ENCODE measurements around the gene ZAR1L. TPM values are rescaled to one million over a fixed set of nuclear protein-coding genes. Genes with fewer than 3 reads are reported as not detected.

Gene ZAR1L
- total and polyA plus RNA-seq, 9 of the 15 experiments (the other 6 are each of a cell fraction or from before 2014, with no cell fraction given), result not detected

DNA sequence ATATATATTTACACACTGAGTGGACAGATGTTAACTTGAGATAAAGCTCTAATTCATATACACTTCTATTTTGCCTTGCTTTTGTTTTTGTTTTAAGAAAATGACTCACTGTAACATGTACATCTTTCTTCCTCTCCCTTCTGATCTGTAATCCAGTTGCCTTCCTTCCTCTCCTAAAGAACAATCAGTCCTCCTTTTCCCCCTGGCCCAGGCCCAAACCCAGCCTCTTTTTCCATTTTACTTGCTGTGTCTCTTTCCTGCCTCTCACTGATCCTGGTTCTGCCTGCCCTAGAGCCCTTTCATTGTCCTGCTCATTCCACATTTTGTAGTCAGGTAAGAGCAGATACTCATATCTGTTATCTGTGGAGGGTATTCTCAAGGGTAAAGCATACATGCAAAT is 50.8 kb downstream of the ZAR1L start (continued):
- TF ChIP-seq, protein P1, sequence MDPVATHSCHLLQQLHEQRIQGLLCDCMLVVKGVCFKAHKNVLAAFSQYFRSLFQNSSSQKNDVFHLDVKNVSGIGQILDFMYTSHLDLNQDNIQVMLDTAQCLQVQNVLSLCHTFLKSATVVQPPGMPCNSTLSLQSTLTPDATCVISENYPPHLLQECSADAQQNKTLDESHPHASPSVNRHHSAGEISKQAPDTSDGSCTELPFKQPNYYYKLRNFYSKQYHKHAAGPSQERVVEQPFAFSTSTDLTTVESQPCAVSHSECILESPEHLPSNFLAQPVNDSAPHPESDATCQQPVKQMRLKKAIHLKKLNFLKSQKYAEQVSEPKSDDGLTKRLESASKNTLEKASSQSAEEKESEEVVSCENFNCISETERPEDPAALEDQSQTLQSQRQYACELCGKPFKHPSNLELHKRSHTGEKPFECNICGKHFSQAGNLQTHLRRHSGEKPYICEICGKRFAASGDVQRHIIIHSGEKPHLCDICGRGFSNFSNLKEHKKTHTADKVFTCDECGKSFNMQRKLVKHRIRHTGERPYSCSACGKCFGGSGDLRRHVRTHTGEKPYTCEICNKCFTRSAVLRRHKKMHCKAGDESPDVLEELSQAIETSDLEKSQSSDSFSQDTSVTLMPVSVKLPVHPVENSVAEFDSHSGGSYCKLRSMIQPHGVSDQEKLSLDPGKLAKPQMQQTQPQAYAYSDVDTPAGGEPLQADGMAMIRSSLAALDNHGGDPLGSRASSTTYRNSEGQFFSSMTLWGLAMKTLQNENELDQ (CRISPR knock-in tag; IDR thresholded peaks at IDR 0.05; ENCODE audit: borderline replicate concordance), result no peak
- no peak for TF ChIP-seq KDM5B (IDR thresholded peaks at IDR 0.05; ENCODE audit: insufficient replicate concordance, low read depth, low read length)
- no peak for TF ChIP-seq ZNF24 (IDR thresholded peaks at IDR 0.05)
- TF ChIP-seq HDAC2 (IDR thresholded peaks at IDR 0.05), result no peak

DNA sequence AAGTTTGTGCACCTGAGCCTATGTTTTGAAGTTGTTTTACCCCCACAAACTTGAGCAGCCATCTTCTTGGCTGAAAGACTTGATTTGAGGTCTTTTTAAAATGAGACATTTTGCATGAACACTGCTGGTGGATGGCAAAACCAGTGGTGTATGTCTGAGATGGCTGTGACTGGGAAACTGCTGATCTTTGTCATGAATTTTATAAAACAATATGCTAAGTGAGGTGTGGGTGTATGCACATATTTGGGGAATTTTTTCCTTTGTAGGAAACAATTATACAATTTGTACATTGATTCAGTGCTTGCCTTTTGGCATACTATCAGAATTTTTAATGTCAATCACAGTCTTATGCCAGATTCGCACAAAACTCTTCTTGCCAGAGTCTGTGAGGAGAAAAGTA is 52.5 kb downstream of the ZAR1L start:
- Histone ChIP-seq H4K20me1 (replicated peaks; ENCODE audit: control insufficient read depth, insufficient read depth, low read length) (no peaks in the 10 kb centered on the region), H2AFZ (ENCODE audit: low read depth, low read length) (no peak overlapping the region), H3K9me1 (ENCODE audit: control insufficient read depth, insufficient read depth, low read length) (no peaks in the 10 kb centered on the region), H3K27ac (ENCODE audit: extremely low read depth, low read depth, low read length) (no peak overlapping the region), H3K36me3 (ENCODE audit: control insufficient read depth, insufficient read depth, low read length) (no peaks in the 10 kb centered on the region), H3K4me1 (replicated peaks in 1 of 2; ENCODE audit: control insufficient read depth in 2 of 2, insufficient read depth in 2 of 2, low read length in 2 of 2) (peaks cover 0 to 4% of the 10 kb centered on the region in 2 experiments; a peak in 4 of 5 replicates), H3K9me3 (replicated peaks; ENCODE audit: control insufficient read depth, insufficient read depth, low read depth, low read length) (no peaks in the 10 kb centered on the region), H3K27me3 (ENCODE audit: control insufficient read depth in 2 of 2, insufficient read depth in 2 of 2, low read length in 2 of 2) (no peaks in the 10 kb centered on the region; a peak in 1 of 5 replicates), H3K9ac (ENCODE audit: insufficient read depth in 1 of 2, low read depth in 2 of 2, low read length in 2 of 2) (no peak overlapping the region), H3K79me2 (ENCODE audit: control insufficient read depth, insufficient read depth, low read length) (no peaks in the 10 kb centered on the region), H3K4me3 (no peak overlapping the region), H3K4me2 (ENCODE audit: insufficient read depth, low read length) (no peak overlapping the region)
- BruUV-seq (replicated peaks), result no TSS peak
- intact Hi-C loops (cut with micrococcal nuclease) (no loop called here), in situ Hi-C loops (cut with MboI) (no loop called here)
- ATAC-seq (no peak), DNase-seq (ENCODE audit: extremely low read depth in 1 of 4, low spot score in 3 of 4) (no peak), FAIRE-seq (no peak)
- ChIA-PET POLR2A (no interaction called here), CTCF (ENCODE audit: low intra/inter-chr PET ratio) (no interaction called here)
- WGBS (ENCODE audit: insufficient coverage, low coverage, missing lambda C conversion rate), result 44% methylated on average over 1 of the region's 1 CpG
- TF ChIP-seq NFE2 (IDR thresholded peaks at IDR 0.05; ENCODE audit: low read depth) (no peak), EZH2 (IDR thresholded peaks at IDR 0.05; ENCODE audit: borderline replicate concordance, low read depth, low read length) (no peak), ZNF3 (CRISPR knock-in tag; IDR thresholded peaks at IDR 0.05) (no peak), ZKSCAN8 (CRISPR knock-in tag; IDR thresholded peaks at IDR 0.05) (no peak), SAFB (IDR thresholded peaks at IDR 0.05; ENCODE audit: borderline replicate concordance, low read depth, low read length) (no peak), NR2C2 (CRISPR knock-in tag; IDR thresholded peaks at IDR 0.05) (no peak), NR2C2 (tag; IDR thresholded peaks at IDR 0.05) (no peak), SRF (CRISPR knock-in tag; IDR thresholded peaks at IDR 0.05) (no peak), RB1 (IDR thresholded peaks at IDR 0.05; ENCODE audit: low read depth) (no peak), SMAD1 (IDR thresholded peaks at IDR 0.05; ENCODE audit: low read depth, low read length, partially characterized antibody) (no peak), ZFP30 (CRISPR knock-in tag; IDR thresholded peaks at IDR 0.05; ENCODE audit: borderline replicate concordance) (no peak), ZNF324 (CRISPR knock-in tag; IDR thresholded peaks at IDR 0.05) (no peak)
- TF ChIP-seq, protein P2, sequence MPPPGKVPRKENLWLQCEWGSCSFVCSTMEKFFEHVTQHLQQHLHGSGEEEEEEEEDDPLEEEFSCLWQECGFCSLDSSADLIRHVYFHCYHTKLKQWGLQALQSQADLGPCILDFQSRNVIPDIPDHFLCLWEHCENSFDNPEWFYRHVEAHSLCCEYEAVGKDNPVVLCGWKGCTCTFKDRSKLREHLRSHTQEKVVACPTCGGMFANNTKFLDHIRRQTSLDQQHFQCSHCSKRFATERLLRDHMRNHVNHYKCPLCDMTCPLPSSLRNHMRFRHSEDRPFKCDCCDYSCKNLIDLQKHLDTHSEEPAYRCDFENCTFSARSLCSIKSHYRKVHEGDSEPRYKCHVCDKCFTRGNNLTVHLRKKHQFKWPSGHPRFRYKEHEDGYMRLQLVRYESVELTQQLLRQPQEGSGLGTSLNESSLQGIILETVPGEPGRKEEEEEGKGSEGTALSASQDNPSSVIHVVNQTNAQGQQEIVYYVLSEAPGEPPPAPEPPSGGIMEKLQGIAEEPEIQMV (tag; conservative IDR thresholded peaks at IDR 0.05; ENCODE audit: low read depth), result no peak
- TF ChIP-seq, protein P3, sequence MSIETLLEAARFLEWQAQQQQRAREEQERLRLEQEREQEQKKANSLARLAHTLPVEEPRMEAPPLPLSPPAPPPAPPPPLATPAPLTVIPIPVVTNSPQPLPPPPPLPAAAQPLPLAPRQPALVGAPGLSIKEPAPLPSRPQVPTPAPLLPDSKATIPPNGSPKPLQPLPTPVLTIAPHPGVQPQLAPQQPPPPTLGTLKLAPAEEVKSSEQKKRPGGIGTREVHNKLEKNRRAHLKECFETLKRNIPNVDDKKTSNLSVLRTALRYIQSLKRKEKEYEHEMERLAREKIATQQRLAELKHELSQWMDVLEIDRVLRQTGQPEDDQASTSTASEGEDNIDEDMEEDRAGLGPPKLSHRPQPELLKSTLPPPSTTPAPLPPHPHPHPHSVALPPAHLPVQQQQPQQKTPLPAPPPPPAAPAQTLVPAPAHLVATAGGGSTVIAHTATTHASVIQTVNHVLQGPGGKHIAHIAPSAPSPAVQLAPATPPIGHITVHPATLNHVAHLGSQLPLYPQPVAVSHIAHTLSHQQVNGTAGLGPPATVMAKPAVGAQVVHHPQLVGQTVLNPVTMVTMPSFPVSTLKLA (conservative IDR thresholded peaks at IDR 0.05), result no peak

Measured in K562 (cell line).